ENCODE data around the gene AEBP2. TPM values are rescaled to one million over a fixed set of nuclear protein-coding genes. Genes with fewer than 3 reads are reported as not detected.
A peak's percentile ranks its signal among the peaks of the same experiment; 100 is the strongest.
"Not testable (repeated sequence)": the region's sequence is repeated elsewhere in the genome, so short reads cannot be mapped to it uniquely, and the experiment has no call there.

Gene AEBP2
- total RNA-seq, 6 experiments from 2014 or later = 9.7 to 18.2 (median 13.4) TPM

DNA sequence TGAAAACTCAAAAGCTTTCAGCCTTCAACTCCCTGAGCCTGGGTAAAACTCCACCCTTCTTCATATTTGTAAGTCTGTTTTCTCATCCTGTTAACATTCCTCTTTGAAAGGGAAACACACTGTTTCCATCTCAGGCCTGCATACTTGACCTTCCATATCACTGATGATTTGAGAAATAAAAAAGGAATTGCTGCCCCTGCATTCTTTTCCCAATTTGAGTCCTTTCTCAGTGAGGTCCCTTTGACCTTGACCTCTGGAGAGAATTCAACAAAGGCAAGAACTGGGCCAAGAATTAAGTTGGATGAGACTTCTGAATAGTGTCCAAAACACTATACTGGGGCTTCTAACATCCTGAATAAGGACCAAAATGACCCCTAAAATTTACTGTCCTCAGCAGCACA is 108.0 kb downstream of the AEBP2 start:
- Histone ChIP-seq H3K9me3 (no peaks in the 10 kb centered on the region), H3K4me1 (peaks cover 0 to 5% (median 0%) of the 10 kb centered on the region in 4 donors), H3K27ac (no peak overlapping the region), H3K27me3 (no peaks in the 10 kb centered on the region), H3K4me3 (no peak overlapping the region), H3K36me3 (no peaks in the 10 kb centered on the region)
- TF ChIP-seq POLR2A (IDR thresholded peaks at IDR 0.05) (no peak), CTCF (IDR thresholded peaks at IDR 0.05) (no peak)
- DNase-seq = no peak
- intact Hi-C loops (cut with DNase I) = no loop called here
- ATAC-seq = peak; percentile 20 to 44 (median 34)

- Histone ChIP-seq H3K9me3 (no peaks in the 10 kb centered on the region), H3K36me3 (no peaks in the 10 kb centered on the region), H3K27ac (no peak overlapping the region), H3K27me3 (no peaks in the 10 kb centered on the region), H3K4me1 (peaks cover 0 to 15% (median 0%) of the 10 kb centered on the region in 4 donors), H3K4me3 (no peak overlapping the region)
- TF ChIP-seq CTCF (IDR thresholded peaks at IDR 0.05) (no peak), POLR2A (IDR thresholded peaks at IDR 0.05) (no peak)
- no peak for ATAC-seq
- intact Hi-C loops (cut with DNase I) = no loop called here
- no peak for DNase-seq
- 98% methylated on average over 4 of the region's 4 CpGs for WGBS (ENCODE audit: insufficient coverage, low coverage, low lambda C conversion rate, missing lambda C conversion rate)
Observed at GRCh38 chr12:19548834-19549233, 109.5 kb downstream of the AEBP2 start.

- Histone ChIP-seq H3K27me3 (no peaks in the 10 kb centered on the region), H3K9me3 (no peaks in the 10 kb centered on the region), H3K36me3 (no peaks in the 10 kb centered on the region), H3K27ac (no peak overlapping the region), H3K4me3 (no peak overlapping the region), H3K4me1 (peaks cover 0 to 15% (median 0%) of the 10 kb centered on the region in 4 donors)
- DNase-seq = no peak
- 85% methylated on average over 4 of the region's 4 CpGs for WGBS (ENCODE audit: insufficient coverage, low coverage, low lambda C conversion rate, missing lambda C conversion rate)
- no peak for ATAC-seq
- intact Hi-C loops (cut with DNase I) = no loop called here
- TF ChIP-seq POLR2A (IDR thresholded peaks at IDR 0.05) (no peak), CTCF (IDR thresholded peaks at IDR 0.05) (no peak)
Observed at GRCh38 chr12:19550626-19551025, 111.3 kb downstream of the AEBP2 start.

DNA sequence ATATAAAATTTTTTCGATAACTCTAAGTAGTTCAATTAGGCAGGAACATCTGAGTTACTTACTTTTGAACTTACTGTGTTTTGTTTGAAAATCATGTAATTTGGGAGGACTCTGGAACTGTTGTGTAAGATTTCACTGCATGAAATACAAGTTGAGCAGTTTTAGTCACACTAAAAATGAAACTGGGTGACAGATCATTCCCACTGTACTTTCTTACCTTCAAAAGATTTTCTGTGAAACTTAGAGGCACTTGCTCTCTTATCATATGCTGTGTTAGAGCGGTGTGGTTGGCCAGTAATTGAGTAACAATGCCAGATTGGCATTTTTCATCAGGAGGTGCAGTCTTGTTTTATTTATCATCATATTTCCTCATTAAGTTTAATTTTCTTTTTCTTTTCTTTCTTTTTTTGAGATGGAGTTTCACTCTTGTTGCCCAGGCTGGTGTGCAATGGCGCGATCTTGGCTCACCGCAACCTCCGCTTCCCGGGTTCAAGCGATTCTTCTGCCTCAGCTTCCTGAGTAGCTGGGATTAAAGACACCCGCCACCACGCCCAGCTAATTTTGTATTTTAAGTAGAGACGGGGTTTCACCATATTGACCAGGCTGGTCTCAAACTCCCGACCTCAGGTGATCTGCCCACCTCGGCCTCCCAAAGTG is 113.3 kb downstream of the AEBP2 start:
- H3K4me3 ChIP-seq; H3K9me3 ChIP-seq; H3K36me3 ChIP-seq; H3K27me3 ChIP-seq; intact Hi-C loops (cut with DNase I); DNase-seq: not testable (repeated sequence)
- Histone ChIP-seq H3K27ac (peak overlapping the region in 2 of 3 donors; percentile 4 to 9), H3K4me1 (peaks cover 0 to 15% (median 0%) of the 10 kb centered on the region in 4 donors)
- 82% methylated on average over 13 of the region's 13 CpGs for WGBS (ENCODE audit: insufficient coverage, low coverage, low lambda C conversion rate, missing lambda C conversion rate)
- peak; percentile 75 to 90 (median 80) for ATAC-seq

GRCh38 chr12:19553175-19553574 is 113.9 kb downstream of the AEBP2 start:
- Histone ChIP-seq H3K27me3 (no peaks in the 10 kb centered on the region), H3K9me3 (no peaks in the 10 kb centered on the region), H3K4me3 (no peak overlapping the region), H3K4me1 (peaks cover 0 to 15% (median 0%) of the 10 kb centered on the region in 4 donors), H3K36me3 (no peaks in the 10 kb centered on the region), H3K27ac (no peak overlapping the region)
- DNase-seq (no peak), ATAC-seq (no peak)
- 35% methylated on average over 2 of the region's 2 CpGs for WGBS (ENCODE audit: insufficient coverage, low coverage, low lambda C conversion rate, missing lambda C conversion rate)
- no peak for TF ChIP-seq POLR2A (IDR thresholded peaks at IDR 0.05)
- TF ChIP-seq CTCF (IDR thresholded peaks at IDR 0.05) = no peak
- intact Hi-C loops (cut with DNase I) = no loop called here
